Glutamatergic neuron (in vitro differentiated cells): ENCODE measurements around the gene STAT5A. TPM values are rescaled to one million over a fixed set of nuclear protein-coding genes. Genes with fewer than 3 reads are reported as not detected.
"Not testable (repeated sequence)": the region's sequence is repeated elsewhere in the genome, so short reads cannot be mapped to it uniquely, and the experiment has no call there.

ENCODE experiments used
- DNase-seq: peaks from one replicate; pipeline ENCODE4 v3.0.0; 2022
- H3K27ac Mint-ChIP-seq: one replicate; pipeline ENCODE4 v1.8.0; 2020; ENCODE audit warnings: mild to moderate bottlenecking, mixed read lengths, inconsistent platforms; ENCODE audit not compliant: unreplicated experiment
- H3K27me3 Mint-ChIP-seq: one replicate; pipeline ENCODE4 v1.8.0; 2020; ENCODE audit warnings: mild to moderate bottlenecking, moderate library complexity, mixed read lengths, inconsistent platforms; ENCODE audit not compliant: unreplicated experiment
- H3K36me3 Mint-ChIP-seq: one replicate; pipeline ENCODE4 v1.8.0; 2020; ENCODE audit warnings: mild to moderate bottlenecking, mixed read lengths, inconsistent platforms; ENCODE audit not compliant: unreplicated experiment
- H3K4me1 Mint-ChIP-seq: one replicate; pipeline ENCODE4 v1.8.0; 2020; ENCODE audit warnings: mild to moderate bottlenecking, low read depth, mixed read lengths, inconsistent platforms; ENCODE audit not compliant: unreplicated experiment
- H3K4me3 Mint-ChIP-seq: one replicate; pipeline ENCODE4 v1.8.0; 2020; ENCODE audit warnings: mild to moderate bottlenecking, mixed read lengths, inconsistent platforms; ENCODE audit not compliant: unreplicated experiment
- H3K9me3 Mint-ChIP-seq: one replicate; pipeline ENCODE4 v1.8.0; 2020; ENCODE audit warnings: mild to moderate bottlenecking, moderate library complexity, mixed read lengths, inconsistent platforms; ENCODE audit not compliant: unreplicated experiment
- CTCF ChIP-seq: fragments of 200-600 bp; sonication (generic); IDR thresholded peaks from one replicate; pipeline ENCODE4 v1.5.0; 2021; ENCODE audit not compliant: partially characterized antibody, unreplicated experiment
- total RNA-seq: library from RNA; stranded (reverse); fragmentation: NEBNext Ultra II Directional; extraction: Animal tissue kit (Norgen Biotek cat#: 25700); gene quantifications from one replicate; pipeline ENCODE4 v1.2.1, GENCODE V29; 2021; ENCODE audit not compliant: unreplicated experiment

Gene STAT5A
- total RNA-seq, 1 donor from 2014 or later = 3.4 TPM

DNA sequence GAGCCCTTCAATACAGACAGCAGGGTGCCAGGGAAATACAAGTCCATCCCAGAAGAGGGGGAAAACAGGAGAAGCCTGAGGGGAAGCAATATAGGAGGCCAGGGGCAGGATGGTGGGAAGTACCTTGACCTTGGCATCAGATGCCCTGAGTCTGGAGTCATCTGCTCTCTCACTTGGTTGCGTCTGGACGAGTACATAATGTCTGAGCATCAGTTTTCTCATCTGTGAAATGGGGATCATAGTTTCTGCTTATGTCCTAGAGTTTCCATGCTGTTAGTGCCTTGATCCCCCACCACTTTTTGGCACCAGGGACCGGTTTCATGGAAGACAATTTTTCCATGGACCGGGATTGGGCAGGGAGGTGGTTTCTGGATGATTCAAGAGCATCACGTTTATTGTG is 2.3 kb downstream of the STAT5A start:
- Mint-ChIP-seq H3K4me3 (no peak overlapping the region), H3K27ac (no peak overlapping the region), H3K36me3 (no peaks in the 10 kb centered on the region), H3K4me1 (peaks cover 9% of the 10 kb centered on the region), H3K9me3 (no peaks in the 10 kb centered on the region), H3K27me3 (peaks cover 4% of the 10 kb centered on the region)
- no peak for DNase-seq
- TF ChIP-seq CTCF = no peak

- no peak for DNase-seq
- H3K4me3 Mint-ChIP-seq = peak overlapping the region; percentile 38
- peaks cover 9% of the 10 kb centered on the region for H3K4me1 Mint-ChIP-seq
- peak overlapping the region; percentile 14 for H3K27ac Mint-ChIP-seq
- H3K36me3 Mint-ChIP-seq = no peaks in the 10 kb centered on the region
- no peak for TF ChIP-seq CTCF
- no peaks in the 10 kb centered on the region for H3K9me3 Mint-ChIP-seq
- peaks cover 4% of the 10 kb centered on the region for H3K27me3 Mint-ChIP-seq
Observed at GRCh38 chr17:42291129-42291528, 2.8 kb downstream of the STAT5A start.

DNA sequence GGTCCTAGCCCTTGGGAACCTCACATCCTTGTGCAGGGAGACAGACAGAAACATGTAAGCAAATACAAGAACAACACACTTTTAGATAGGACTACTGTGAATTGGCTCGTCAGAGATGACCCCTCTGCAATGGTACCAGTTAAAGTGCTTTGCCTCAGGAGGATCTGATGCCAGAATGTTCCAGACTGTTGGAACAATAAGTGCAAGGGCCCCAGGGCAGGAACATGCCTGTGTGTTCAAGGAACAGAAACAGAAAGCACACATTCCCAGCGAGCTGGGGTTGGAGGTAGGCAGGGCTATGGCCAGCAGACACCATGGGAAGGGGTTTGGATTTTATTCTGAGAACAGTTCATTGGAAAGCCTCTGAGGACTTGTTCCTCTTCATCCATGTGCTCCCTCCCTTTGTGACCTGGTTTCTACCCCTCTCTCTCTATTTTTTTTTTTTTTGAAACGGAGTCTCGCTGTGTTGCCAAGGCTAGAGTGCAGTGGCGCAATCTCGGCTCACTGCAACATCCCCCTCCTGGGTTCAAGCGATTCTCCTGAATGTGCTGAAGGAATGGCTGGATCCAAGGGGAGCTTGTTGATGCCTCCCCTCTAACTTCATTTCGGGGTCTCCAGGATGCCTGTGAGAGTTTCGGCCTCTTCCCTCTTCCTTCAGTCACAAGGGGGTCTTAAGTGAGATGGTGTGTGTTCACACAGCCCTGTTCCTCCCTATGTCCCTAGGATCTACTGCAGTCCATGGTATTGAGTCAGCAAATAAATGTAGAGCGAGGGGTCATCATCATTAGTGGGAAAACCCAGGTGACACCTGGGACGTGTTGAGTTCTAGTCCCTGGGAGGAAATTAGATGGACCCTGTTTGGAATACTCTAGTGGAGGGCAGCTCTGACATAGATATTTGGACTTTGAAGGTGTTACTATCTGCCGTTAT is 6.4 kb downstream of the STAT5A start:
- Mint-ChIP-seq H3K9me3 (peaks cover 1% of the 10 kb centered on the region), H3K27me3 (peaks cover 3% of the 10 kb centered on the region), H3K4me3 (no peak overlapping the region), H3K27ac (no peak overlapping the region), H3K4me1 (peaks cover 18% of the 10 kb centered on the region), H3K36me3 (no peaks in the 10 kb centered on the region)
- DNase-seq = no peak
- no peak for TF ChIP-seq CTCF

- Mint-ChIP-seq H3K27ac (no peak overlapping the region), H3K4me1 (peaks cover 17% of the 10 kb centered on the region), H3K9me3 (peaks cover 1% of the 10 kb centered on the region), H3K27me3 (peaks cover 2% of the 10 kb centered on the region), H3K4me3 (no peak overlapping the region), H3K36me3 (no peaks in the 10 kb centered on the region)
- DNase-seq = no peak
- TF ChIP-seq CTCF = no peak
Observed at GRCh38 chr17:42296012-42296411, 7.7 kb downstream of the STAT5A start.

GRCh38 chr17:42297775-42298174 is 9.5 kb downstream of the STAT5A start:
- DNase-seq, H3K27ac Mint-ChIP-seq, H3K36me3 Mint-ChIP-seq, H3K4me3 Mint-ChIP-seq, H3K9me3 Mint-ChIP-seq, H3K27me3 Mint-ChIP-seq: not testable (repeated sequence)
- peaks cover 21% of the 10 kb centered on the region for H3K4me1 Mint-ChIP-seq

GRCh38 chr17:42299361-42299760 is 11.1 kb downstream of the STAT5A start:
- not testable (repeated sequence) for DNase-seq, H3K36me3 Mint-ChIP-seq, H3K27me3 Mint-ChIP-seq, H3K27ac Mint-ChIP-seq, H3K9me3 Mint-ChIP-seq
- peak overlapping the region; percentile 30 for H3K4me3 Mint-ChIP-seq
- H3K4me1 Mint-ChIP-seq = peaks cover 21% of the 10 kb centered on the region

DNA sequence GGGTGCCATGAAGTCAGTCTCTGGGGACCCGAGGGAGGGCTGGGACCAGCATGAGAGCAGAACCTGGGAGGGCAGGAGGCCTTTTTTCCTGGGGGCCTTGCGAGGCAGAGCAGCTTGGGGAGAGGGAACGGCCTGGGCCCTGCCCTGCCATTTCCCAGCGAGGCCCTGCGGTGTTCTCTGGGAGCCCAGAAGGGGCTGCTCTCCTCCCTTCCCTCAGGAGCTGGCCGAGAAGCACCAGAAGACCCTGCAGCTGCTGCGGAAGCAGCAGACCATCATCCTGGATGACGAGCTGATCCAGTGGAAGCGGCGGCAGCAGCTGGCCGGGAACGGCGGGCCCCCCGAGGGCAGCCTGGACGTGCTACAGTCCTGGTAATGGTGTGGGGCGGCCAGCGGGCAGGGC is 11.6 kb downstream of the STAT5A start:
- not testable (repeated sequence) for H3K4me3 Mint-ChIP-seq, H3K27me3 Mint-ChIP-seq, H3K36me3 Mint-ChIP-seq, DNase-seq, H3K27ac Mint-ChIP-seq, H3K9me3 Mint-ChIP-seq
- peaks cover 21% of the 10 kb centered on the region for H3K4me1 Mint-ChIP-seq
